HG02973 (cell line): ENCODE measurements around the gene SREBF1.

Experiments
- ATAC-seq: cut with Tn5 transposase; IDR thresholded peaks from one replicate; pipeline ENCODE4 v1.9.1; 2021; ENCODE audit warnings: moderate library complexity; ENCODE audit not compliant: unreplicated experiment

The SREBF1 gene

DNA sequence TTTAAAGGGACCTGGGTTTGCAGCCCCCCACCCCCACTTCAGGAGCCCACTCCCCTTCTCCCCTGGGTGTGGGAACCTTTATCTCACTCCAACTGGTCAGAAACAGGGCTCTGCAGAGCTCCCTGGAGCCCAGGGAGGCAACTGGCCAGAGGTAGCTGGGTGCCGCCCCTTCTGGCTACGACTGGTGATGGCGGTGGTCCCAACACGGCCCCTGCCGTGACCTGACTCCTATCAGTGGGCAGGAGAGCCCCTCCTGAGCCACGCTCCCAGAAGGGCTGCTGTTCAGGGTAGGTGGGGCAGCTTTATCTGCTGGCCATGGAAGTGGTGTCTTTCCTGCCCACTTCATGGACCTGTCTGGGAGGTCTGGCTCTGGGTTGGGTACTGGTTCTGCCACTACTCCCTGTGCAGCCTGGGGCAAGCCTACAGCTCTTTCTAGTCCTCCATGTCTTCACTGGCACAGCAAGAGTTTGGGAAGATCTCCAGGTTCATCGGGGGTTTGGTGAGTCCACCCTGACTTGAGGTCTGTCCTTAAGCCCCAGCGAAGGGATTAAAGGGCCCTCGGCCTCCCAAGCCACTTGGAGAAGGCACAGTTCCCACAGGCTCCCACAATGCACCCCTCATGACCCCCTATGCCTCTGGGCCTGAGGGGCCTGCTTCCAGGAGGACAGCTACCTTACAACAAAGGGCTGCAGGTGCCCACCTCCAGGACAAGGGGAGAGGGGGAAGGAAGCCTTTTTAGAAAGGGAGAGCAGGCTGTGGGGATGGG lies 5.5 kb upstream of the SREBF1 start:
- ATAC-seq = no peak

DNA sequence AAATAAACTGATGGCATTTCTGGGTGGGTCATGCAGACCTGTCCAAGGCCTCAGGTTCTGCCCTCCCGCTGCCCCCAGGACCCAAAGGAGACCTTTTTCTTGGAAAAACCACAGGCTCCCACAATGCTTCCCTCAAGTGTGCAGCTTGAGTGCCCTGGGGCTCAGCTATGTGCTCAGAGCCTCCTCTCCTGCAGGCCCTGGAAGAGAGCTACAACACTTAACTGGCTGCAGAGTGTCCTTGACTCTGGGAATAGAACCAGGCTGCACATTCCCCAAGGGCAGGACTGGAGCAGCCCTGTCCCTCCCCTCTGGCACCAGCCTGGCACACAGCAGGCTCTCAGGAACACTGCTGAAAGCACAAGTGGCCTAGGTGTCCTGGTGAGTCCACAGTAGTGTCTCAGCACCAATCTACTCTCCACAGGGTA lies 4.8 kb upstream of the SREBF1 start:
- no peak for ATAC-seq

DNA sequence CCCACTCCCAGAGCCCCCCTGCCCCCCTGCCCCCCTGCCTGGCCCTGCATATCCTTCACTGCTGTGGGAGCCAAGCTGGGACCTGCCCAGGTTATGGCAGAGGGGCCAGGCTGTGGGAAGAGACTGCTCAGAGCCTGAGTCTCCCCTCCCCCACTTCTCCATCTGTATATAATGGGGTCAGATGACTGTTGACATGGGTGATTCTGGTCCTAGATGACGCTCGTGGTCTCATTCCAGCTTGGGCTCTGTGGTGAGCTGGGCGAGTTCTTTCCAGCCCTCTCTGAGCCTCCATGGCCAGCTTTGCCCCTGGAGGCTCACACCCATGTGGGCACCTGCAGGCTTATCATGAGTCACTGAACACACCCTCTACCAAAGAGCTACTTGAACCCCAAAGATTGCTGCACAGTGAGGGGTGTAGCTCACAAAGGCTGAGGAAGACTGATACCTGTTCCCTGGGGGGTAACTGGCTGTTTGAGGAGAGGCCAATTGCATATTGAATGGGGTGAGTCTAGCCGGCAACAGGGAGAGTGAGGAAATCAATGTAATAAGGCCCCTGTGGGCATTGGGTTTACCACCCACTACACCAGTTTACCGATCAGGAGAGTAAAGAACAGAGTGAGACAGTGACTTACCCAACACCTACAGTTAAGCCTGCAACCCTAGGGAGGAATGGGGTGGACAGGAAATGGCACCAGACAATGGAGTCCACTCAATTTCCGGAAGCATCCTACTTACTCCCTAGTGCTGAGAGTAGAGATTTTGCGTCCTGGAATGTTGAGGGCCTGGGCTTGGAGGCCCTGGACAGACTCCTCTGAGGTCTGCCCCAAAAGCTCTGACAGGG lies 4.2 kb upstream of the SREBF1 start:
- ATAC-seq = no peak

DNA sequence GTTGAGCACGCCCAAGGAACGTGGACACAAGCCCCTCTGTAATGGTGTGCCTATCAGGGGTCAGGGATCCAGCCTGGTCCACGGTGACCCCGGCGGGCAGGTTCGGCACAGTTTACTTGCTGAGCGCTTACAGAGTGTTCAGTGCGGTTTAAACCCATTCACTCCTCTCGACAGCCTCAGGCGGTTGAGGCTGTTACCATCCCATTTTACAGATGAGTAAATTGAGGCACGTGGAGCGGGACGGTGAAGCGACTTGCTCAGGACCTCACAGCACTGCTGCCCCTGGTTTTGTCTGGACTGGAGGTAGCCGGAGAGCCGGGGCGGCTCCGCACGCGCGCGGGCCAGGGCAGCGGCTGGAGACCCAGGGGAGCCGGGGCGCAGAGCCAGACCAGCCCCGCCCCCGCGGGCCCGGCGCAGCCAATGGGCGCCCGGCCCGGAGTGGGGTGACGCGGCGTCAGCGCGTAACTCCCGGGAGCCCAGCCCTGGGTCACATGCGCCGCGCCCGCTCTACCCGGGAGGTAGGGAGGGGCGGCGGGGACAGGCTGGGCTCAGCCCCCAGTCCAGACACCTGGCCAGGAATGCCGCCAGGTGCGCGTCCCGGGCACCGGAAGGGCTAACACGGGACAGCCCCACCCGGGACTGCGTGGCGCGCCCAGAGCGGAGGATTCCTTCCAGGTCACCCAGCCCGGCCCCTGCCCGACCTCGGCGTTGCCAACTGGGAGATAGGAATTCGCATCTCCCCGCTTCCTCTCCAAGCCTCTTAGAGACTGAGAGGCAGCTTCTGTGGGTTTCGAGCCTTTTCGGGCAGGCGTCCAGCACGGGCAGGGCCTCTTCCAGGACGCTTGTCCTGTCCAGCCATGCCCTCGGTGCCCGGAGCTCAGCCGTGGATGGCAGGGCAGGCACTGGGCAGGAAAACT lies 3.3 kb upstream of the SREBF1 start:
- peak; percentile 42 for ATAC-seq

DNA sequence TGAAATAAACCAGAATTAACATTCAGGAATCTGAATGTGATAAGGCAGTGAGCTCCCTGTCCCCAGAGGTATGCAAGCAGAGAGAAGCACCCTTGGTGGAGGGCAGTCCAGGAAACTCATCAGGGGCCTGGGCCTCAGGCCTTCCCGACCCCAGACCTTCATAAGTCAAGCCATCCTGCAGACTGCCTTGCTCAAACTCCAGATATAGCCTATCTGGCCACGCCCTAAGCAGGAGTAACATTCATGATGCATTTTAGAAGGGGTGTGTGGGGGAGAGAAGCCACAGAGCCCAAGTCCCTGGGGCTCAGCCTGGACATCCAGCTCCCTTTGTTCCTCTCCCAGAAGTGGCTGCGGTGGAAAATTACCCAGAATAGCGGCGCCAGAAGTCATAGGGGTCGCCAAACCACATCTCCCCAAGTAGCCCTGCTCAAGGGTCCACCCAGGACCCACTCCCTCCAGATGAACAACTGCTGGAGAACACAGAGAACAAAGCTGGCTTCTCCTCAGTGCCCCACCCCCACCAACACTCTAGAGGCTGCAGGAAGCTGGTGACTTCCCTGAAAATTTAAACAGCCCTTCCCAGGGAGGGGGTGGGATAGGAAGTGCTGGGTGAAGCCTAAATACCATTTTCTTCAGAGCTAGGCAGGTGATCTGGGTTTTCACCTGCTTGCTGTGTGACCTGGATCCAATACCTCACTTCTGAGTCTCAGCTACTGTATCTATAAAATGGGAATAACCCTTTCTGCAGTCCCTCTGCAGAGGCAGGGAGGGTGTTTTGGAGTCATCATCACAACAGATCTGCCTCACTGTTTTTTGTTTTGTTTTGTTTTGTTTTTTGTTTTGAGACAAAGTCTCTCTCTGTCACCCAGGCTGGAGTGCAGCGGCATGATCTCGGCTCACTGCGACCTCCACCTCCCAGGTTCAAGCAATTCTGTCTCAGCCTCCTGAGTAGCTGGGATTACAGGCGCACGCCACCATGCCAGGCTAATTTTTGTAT lies 1.5 kb upstream of the SREBF1 start:
- no peak for ATAC-seq

DNA sequence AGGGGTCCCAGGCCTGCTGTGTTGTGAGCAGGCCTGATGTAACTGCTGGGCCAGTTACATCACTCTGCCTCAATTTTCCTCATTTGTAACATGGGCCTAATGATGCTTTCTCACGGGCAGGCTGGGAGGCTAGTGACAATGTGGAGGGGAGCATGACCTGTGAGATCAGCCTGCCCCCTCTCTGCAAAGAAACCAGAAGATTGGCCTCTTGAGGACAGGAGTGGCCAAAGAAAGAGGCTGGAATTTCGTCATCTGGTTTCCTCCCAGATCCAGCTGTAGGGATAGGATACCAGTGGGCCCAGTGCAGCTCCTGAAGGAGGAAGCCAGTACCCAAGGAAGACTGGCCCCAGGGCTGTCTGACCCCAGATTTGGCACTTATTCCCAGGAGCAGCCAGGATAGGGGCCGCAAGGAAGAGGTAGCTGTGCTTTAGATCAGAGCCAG lies 615 bp upstream of the SREBF1 start:
- ATAC-seq = no peak

DNA sequence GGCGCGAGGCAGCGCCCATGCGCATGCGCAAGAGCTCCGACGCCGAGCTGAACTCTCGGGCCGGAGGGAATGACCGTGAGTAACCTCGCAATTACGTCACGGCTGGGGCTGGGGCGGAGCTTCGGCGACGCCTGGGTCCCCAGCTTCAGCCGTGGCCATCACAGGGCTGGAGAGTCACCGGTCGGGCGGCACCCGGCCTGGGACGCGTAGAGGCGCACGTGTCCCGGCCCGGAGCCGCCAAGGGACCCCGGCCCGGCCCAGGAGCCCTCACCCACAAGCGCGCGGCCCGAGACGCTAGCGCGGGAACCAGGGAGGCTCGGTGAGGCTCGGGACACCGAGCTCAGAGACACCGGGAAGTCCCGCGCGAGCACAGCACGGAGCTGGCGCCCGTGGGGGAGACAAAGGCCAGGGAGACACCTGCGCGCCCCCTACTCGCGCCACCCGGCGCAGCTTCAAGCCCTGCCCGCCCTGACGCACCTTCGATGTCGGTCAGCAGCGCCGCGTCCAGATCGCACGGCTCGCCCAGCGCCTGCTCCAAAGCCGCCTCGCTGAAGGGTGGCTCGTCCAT lies 452 bp downstream of the SREBF1 start:
- ATAC-seq = peak; percentile 56

DNA sequence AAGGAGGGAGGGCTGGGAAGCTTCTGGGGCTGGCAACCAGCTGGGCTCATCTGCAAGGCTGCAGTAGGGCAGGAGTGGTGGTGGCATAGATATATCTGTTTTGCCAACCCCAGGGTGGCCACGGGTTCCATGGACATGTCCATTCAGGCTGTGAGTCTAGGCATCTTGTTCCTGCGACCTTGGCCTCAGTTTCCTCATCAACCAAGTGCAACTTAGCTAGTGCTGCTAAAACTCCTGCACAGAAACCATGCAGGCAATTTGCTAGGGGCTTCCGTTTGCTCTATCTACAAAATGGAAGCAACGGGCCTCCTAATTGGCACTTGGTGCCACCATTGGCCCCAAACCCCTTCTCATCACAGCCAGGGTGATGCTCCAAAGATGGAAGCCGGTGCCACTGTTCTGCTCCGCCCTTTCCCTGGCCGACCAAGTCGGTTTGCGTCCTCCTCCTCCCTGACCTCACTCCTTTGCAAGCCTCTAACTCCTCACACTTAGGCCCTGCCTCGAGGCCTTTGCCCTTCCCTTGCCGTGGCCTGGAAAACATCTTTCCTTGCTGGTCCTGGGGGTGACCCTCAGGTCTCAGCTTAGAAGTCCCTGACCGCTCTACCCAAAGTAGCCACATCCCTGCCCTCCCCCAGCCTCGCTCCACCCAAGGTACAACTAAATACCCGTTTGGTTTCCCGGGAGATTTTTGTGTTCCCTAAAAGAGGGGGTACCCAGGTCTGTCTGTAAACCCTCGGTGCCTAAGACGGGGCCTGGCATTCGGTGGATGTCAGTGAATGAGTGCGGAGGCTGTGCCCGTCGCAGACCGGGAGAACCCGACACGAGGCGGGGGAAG lies 1.2 kb downstream of the SREBF1 start:
- ATAC-seq = no peak

DNA sequence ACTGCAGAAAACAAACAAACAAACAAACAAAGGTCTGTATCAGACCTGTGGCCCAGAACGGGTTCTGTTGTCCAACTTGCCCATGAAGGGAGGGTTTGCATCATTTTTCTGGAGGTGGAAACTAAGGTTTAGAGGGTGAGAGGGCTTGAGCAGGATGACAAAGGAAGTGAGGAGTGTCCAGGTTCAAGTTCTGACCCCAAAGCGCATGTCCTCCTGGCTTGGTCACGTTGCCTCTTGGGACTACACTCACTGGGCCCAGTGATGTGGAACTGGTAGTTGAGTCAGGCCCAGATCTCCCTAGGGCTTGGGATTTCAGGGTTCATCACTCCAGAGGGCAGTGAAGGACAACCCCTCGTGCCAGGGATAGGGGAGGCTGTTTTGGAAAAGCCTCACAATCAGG lies 1.8 kb downstream of the SREBF1 start:
- no peak for ATAC-seq

DNA sequence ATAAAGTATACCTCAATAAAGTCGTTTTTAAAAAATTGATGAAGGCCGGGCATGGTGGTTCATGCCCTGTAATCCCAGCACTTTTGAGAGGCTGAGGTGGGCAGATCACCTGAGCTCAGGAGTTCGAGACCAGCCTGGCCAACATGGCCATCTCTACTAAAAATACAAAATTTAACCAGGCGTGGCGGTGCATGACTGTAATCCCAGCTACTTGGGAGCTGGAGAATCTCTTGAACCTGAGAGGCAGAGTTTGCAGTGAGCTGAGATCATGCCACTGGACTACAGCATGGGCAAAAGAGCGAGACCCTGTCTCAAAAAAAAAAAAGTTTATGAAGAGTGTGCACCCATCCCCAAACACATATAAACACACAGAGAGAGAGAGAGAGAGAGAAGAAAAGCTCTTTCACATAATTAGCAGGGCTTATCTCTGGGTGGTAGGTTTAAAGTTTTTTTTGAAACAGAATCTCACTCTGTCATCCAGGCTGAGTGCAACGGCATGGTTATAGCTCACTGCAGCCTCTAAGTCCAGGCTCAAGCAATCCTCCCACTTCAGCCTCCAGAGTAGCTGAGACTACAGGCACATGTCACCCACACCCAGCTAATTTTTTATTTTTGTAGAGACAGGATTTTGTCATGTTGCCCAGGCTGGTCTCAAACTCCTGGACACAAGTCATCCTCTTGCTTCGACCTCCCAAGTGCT lies 3.0 kb downstream of the SREBF1 start:
- ATAC-seq = no peak

DNA sequence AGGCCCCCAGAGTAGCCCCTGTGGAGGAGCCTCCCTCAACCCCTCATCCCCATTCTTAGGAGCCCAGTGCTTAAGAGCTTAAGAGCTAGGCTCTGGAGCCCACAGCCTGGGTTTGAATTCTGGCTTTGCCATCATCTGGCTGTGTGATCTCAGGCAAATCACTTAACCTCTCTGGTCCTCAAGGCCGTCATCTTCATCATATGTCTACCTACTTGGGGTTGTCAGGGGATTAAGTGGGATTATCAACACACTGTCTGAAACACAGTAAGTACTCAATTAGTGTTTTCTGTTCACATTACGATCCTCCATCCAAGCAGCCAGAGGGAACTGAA lies 4.8 kb downstream of the SREBF1 start:
- no peak for ATAC-seq

DNA sequence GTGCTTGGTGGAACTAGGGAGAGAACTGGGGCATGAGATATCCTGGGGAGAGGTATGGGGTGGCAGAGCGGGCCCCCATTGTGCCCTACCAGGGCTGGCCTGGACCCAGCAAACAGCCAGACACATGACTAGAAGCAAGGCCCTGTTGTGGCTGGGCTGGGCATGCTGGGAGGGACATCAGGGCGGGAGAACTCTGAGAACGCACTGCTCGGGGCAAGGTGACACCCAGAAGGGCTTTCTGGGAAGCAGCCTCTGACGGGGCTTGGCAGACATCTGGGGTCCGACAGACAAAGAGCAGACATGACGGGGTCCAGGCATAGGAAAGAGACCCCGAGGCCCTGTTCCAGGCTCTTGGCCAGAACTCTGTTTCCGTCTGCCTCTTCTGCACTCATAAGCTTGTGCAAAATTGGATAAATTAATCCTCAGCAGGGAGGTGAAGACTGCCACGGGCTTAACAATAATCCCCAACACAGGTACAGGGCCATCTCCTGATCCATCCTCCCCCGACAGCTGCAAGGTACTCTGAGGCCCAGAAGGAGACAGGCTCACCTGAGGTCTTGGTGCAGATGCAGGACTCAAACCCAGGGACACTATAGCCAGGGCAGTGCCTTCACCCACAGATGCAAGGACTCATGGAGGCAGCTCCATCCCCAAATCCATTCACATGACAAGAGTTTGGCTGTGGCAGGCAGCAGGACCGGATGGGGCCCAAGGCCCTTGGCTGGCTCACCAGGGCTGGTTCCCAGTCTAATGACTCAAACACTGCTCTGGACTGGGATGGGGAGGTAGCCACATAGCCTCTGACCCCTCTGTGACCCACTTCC lies 5.4 kb downstream of the SREBF1 start:
- ATAC-seq = no peak

DNA sequence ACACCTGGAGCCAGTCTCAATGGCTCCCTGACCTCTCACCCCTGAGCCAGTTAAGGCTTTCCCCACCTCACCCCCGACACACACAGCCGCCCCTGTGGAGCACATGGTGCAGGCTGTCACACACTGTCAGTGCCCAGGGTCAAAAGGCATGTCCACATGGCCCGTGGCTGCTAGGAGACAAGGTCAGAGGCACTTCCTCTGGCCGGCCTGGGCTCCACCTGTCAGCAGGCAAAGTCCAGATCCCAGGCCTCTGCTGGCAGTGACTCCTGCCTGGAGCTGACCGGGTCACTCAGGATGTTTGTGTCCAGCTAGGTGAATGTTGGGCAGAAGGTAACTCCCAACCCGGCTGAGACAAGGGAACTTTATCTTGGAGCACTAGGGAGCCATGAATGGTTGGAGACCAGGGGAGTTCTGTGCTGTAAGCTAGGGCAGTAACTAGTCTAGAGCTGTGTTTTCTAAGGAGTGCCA lies 6.0 kb downstream of the SREBF1 start:
- no peak for ATAC-seq

DNA sequence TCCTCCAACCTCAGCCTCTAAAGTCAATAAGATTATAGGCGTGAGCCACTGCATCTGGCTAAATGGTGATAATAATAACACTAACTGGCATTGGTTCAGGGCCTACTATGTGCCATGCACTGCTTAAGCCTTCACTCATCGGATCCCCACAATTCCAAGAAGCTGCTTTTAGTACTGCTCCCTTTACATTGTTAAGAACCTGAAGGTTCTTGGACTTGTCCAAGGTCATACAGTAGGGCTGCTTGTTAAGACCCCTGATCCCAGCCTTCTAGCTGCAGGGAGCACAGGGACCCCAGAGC lies 6.6 kb downstream of the SREBF1 start:
- no peak for ATAC-seq

DNA sequence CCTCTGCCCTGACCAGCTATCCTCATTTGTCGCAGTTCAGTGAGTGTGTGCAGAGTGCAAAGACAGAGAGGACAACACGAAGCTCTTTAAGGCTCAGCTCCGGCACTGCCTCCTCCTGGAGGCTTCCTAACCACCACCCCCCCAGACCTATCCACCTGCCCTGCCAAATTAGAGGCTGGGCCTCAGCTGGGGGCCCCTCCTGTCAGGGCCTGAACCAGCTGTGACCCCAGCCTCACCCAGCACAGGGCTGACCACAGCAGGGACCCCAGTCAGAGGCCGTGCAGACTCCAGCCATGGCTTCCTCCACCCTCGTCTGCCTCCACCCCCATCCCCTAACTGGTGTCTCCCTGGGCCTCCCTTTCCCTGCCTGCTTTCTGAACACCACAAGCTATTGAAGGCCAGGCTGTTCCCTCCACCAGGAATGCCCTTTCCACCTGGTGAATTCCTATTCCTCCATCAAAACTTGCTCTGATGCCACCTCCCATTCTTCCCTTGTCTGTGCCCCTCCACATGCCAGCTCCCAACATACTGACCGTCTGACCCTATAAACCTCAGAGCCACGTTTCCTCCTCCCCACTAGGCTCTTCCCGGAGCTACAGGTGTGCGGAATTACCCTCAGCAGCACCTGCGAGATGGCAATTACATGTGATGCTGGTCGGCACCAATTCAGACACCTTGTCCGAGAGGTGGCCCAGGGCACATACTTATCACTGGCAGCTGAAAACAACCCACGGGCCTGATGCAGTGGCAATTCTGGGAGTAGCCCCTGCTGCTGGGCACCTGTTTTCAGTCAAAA lies 8.8 kb downstream of the SREBF1 start:
- no peak for ATAC-seq

DNA sequence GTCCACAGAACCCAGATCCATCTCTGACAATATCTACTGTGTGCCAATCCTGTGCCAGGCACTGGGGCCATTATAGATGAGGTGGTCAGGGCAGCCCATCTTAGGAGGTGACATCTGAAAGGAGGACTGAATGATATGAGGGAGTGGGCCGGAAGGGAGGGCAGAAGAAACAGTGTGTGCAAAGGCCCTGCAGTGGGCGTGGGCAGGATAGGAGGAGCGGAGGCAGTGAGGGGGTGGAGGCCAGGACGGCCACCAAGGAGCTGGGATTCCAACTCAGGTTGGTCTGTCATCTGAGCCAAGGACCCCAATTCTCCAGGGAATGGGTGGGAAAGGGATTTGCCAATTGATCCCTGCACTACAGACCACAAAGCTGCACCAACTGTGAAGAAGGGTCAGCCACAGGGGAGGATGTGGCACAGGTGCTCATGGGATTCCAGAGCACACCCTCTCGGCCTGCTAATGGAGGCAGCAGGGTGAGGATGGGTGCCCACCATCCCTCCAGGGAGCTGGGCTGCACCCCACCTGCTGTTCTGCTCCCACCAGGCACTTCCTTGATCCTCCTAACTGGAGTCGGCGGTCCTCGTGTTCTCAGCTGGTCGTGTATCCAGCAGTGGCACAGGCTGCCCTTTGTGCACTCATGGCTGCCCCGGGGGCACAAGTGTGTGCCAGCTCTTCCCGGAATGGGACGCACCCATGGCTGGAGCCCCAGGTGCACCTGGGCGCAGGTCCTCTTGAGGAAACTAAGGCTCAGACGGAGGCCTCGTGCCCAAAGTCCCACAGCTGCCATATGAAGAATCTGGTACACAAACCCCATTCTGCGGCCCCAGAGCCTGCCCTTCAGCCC lies 9.6 kb downstream of the SREBF1 start:
- ATAC-seq = no peak
